ENCODE data around the gene NDUFA11.

DNA sequence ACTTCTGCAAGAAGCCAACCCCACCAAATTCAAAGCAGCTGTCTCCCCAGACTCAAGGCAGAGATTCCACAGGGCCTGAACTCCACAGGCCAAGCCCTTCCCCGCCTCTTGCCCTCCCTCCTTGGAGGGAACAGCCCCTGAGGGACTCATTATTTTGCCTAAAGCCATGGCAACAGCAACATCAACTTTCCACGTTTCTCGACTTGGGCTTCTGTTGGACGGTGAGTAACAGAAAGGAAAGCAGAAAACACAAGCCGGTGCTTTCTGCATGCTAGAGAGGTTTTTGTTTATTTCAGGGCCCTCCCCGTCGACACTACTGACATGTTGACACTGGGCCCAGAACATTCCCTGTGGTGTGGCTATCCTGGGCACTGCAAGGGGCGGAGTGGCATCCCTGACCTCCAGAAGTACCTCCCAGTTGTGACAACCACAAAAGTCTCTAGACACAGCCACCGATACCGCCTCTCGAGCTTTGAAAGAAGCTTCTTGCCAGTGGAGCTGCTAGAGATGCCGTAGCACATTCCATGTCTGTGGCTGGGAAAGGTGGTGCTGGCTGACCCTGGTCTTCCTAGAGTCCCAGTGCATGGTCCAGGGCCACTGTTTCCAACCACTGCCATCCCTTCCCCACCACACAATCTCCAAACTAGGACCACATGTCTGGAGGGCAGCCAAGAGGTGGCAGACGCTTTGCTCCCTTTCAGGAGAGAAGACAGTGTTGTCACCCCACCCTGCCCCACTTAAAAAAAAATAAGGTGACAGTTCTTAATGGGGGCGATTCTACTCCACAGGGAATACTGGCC, 23.3 kb upstream of the NDUFA11 start:
- TF ChIP-seq POLR2A (IDR thresholded peaks at IDR 0.05; ENCODE audit: low read depth, low read length) (no peak), POLR2AphosphoS5 (IDR thresholded peaks at IDR 0.05; ENCODE audit: low read depth, low read length) (no peak)

All from GM12892 (cell line).